GM19240 (cell line): ENCODE results near the gene SETBP1.

Source experiments
- DNase-seq: peaks from one replicate; pipeline ENCODE4 v3.0.0; 2011; ENCODE audit warnings: low spot score; ENCODE audit not compliant: insufficient read length

SETBP1 gene

DNA sequence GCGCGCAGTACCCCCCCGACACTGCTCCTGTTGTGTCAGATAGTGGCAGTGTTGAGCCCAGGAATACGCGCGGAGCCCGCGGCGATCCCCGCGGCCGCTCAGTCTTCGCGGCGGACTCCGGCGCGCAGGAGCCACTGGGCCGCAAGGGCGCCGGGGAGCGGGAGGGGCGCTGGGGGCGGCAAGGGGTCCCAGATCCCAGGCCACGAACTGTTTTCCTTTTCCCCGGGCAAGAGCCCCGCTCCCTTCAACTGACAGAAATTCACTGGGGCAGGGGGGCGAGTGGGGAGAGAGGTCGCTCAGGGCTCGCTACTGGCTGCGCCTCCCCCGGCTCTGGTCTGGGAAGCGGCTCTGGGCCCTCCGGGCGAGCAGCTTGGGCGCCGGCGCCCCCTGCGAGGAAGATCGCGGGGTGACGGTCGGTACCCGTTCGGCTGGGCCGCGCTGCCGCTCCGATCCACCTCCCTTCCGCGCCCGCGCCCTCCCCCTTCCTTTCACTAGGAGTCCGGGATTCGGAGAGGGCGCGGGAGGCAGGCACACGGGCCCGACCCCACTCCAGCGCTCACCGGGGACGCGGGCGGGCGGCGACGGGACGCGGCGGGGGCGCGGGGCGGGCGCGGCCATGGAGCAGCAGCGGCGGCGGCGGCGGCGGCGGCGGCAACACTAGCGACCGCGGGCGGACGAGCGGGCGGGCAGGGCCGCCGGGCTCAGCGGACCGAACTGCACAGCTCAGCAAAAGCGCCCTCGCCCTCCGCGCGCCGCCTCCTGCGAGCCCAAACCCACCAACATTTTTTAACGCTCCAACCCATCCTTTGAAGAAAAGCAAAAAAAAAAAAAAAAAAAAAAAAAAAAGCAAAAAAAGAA, 1.4 kb upstream of the SETBP1 start:
- peak; percentile 87 for DNase-seq

DNA sequence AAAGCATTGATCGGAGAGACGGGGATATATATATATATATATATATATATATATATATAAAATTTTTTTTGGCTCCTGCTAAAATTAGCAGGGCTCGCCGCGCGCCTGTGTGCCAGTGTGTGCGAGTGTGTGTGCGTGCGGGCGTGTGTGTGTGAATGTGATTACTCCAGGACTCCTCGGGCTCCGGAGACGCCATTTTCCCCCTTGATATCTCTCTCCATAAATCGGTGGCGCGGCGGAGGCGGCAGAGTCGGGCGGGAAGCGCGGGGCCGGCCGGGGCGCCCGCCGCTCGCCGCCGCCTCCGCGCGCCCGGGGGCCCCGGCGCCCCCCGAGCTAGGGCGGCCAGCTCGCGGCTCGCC, 795 bp upstream of the SETBP1 start:
- peak; percentile 25 for DNase-seq

DNA sequence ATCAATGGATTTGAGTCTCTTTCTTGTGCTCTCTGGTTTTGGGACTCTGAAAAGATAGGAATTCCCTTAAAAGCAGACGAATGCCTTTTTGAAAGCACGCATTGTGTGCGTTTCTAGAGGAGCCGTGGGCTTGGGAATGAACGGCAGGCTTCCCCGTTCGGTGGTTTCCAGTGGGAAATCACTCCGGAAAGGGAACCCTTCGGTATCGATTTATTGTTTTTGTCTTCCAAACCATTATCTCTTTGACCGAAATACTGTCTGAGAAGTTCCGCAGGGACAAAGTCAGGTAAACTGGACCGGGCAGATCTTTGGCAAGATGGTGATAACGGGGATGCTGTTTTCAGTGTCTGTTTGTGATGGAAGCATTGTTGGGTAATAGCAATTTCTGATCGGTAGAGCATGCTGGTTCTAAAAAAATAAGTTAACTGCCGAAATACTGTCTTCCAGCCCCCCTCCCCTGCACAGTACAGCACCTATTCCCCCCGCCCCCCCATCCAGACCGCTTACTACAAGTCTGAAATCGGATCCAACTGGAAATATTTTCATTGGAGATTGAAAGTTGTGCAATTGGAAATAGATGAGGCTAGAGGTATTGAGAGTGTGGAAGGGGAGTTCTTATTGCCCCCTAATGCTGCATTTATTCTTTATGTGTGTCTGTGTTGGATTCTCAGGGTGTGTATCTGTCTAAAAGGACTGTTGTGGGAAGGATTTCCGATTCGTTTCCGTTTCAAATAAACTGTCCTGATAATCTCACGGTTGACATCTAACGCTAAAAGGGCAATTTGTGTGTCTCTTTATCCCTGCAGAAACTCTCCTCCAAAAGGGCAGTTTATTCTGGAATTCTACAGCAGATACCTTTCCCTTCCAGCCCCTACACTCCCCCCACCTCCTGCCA, 635 bp downstream of the SETBP1 start:
- peak; percentile 16 for DNase-seq

DNA sequence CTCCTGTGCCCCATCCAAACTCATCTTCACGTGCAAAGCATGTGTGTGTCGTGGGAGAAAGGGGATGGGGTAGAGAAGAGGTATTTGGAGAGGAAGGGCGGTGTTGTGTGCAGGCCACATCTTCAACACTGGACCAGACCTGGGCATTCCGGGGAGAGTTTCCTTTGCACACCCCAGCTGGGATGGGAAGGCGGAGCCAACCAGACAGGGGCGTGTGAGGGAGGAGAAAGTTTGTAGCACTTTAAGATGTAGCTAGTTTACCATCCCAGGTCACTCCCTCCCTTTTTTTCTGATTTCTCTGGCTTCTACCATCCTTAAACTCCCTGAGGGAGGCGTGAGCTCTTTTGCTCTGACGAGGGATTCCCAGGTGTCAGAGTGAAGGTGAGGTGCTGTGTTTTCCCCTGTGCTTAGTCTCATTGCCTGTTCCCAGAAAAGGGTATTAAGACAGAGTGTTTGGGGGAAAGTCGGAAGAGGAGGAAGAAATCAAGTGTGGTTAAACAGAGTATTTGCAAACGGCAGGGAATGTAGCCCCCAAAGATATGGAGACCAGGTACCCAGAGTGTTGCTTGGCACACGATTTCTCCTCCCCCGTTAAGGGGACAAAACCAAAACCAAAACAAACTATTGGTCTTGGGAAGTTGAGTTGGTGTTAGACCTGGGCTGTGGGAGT, 1.6 kb downstream of the SETBP1 start:
- peak; percentile 15 for DNase-seq

DNA sequence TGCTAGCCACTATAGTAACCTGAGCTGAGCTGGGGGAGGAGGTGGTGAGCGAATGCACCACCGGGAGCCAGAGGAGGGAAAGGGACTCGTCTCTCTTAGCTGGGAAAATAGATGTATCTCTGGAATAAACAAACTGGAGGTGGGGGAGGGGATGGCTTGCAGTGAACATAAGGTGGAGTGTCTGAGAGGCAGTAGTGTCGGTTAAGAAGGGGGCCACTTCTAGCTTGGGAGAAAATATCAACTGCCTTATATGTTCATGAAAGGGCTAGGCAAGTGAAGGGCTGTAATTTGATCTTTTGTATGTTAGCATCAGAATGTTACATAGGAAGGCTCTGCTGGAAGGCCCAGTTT, 2.2 kb downstream of the SETBP1 start:
- DNase-seq = no peak

DNA sequence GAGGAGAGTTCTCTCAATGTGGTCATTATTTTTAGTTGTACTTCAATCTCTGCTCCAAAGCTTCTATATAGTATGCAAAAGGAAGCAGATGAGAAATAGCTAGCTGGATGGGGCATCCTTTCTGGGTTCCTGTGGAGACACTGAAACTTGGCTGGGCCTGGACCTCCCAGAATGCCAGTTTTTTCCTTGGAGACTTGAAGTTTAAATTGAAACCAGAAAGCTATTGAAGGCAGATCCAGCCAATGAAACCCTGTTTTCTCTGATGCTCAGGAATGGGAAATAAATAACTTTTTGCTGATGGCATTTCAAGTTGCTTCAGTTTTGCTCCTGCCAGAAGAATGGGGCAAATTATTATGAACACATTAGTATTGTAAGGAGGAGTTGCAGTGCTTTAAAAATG, 2.9 kb downstream of the SETBP1 start:
- no peak for DNase-seq

DNA sequence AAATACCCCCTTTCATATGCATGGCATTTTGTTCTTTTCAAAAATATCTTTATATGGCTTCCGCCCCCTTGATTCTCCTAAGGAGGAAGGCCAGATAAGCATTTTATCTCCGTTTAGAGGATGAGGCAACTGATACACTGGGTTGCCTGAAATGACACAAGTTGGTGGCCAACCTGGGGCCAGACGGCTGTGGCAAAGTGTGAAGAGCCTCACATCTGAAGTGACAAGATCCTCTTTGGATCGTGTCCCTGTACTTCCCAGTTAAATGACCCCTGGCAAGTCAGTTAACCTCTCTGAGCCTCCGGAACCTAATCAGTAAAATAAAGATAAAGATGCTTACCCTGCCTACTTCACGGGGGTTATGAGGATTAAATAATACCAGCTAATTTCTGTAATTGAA, 4.6 kb downstream of the SETBP1 start:
- no peak for DNase-seq

DNA sequence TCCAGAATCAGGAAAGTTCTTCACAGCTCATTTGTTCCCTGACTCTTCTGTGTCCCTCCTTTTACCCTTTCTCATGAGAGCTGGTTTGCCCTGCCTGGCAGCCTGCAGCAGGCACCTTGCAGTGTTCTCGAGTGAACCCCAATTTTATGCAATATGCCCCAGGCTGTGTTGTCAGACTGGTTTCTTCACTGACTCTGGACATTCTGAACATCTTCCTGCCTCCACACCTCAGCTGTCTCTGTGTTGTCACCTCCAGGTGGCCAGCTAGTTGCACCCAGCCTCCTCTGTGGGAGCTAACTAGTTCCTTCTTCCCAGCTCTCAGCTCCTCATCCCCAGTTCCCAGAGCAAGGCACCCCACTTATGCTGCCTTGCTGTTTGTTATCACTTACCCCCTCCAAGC, 5.5 kb downstream of the SETBP1 start:
- DNase-seq = no peak

DNA sequence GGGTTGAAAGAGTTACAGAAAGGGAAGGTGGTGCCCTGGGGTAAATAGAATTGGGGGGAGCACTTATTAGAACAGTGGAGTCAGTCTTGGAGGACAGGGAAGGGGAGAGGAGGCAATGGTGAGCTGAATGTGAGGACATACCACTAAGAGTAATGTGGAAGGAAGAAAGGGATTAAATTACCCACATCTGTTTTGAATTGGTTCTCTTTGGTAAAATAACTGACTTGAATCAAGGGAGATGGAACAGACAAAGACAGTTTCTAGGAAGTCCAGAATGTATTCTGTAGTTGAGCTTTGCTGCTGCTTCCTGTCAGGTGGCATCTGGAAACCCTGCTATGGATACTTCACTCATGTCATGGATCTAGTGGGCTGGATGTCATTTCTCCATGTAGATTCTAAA, 6.7 kb downstream of the SETBP1 start:
- no peak for DNase-seq

DNA sequence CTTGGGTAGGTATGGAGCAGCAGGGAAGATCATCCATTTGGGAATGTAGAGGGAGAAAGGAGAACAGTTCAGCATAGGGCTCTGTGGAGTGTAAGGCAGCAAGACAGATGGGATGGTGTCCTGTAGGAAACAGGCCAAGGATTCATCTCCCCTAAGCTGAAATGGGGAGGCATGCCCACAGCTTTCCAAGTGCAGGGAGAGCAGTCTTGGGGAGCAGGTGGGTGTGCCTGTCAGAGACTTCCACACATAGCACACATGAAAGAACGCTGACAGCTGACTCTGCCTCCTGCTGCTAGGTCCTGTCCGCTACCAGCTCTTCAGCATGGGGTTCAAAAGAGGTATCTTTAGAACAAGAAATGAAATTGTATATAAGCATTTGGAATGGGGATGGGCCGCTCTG, 9.0 kb downstream of the SETBP1 start:
- no peak for DNase-seq

DNA sequence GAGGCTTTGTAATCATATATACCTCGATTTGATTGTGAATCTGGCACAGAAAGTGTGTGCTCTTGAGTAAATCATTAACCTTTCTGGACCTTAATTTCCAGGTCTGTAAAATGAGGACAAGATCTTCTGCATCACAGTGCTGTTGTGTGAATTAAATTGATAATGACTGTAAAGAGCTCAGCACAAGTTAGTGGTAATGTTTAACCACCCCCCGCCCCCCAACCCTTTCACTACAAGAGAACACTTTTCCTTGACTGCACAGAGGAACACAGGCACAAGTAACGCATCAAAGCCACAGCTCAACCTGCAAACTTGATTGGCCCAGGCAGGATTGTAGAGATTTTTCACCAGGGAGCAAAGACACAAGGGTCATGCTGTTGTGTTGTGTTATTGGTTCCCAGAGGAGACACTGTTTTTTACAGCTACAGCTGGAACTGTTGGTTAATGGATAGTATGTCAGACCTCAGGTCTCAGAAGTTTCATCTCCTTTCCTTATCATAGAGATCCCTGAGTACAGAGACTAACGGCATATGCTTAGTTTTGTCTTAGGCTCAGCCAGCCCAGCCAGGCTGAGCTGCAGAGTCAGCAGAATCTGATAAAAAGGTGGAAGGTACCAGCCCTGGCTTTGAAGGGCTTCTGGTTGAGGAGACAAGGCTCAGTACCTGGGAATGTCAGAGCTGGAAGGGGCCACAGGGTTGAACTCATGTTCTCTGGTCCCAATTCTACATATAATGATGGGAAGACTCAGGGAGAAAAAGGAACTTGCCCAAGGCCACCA, 10.6 kb downstream of the SETBP1 start:
- no peak for DNase-seq

DNA sequence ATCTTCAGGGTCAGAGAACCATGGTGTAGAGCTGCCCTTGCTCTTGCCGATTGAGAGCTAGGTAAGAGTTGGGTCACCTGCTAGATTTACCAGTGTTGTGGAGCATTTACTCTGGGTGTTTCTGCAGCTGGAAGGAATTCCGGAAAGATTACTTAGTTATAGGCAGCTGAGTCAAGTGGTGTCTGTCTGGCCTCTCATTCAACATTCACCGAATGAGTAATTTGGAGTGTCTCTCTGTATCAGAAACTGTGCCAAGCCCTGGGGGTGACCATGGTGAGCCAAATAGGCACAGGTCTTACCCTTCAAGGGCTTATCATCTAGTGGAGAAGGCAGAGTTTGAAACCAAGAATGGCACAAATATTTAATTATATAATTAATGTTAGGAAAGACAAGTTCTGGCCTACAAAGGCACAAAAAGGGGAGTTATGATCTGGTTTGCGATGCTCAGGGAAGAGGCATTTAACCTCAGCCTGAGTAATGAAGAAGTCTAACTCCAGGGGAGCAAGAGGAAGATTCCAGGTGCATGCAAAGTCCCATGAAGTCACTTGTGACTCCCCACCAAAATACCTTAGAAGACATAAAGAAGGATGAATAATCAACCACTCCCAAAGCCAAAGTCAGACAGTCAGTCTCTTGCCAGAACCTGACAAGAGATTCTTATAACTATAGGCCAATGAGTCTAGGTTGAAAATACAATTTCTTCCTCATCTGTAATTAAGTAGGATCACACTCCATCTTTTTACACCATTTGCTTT, 12.5 kb downstream of the SETBP1 start:
- DNase-seq = no peak

DNA sequence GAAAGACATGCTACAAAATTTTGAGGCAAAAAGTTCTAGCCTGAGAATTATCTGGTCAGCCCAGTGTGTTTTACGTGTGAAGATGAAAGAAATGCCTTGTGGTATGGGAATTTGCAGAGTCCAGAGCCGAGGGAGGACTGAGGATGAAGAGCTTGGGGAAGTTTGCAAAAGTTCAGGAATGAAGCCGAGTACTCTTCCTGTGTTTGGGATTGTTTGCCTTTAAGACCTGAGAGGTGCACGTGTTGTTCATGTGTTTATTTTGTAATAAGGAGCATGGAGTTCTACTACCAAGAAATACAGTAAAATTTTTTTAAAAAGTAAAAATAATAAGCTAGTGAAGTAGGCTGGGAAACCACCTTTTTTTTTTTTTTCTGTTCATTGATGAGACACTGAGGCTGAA, 14.8 kb downstream of the SETBP1 start:
- DNase-seq = no peak

DNA sequence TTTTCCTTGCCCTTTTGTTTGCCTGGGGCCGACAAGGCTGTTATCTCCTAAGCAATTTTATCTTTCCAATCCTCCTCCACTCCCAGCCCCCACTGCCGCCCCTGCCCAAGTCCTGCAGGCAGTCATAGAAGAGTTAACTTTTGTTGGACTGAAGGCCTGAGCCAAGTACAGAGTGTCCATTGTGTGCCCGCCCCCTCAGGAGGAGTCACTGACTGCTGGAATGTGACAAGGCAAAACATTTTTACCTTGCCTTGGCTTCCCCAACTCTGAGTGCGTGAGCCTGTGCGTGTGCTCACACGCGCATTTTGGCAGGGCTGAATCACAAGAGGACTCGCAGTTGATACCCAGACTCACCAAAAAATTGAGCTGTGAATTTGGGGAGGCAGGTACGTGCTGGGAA, 16.2 kb downstream of the SETBP1 start:
- DNase-seq = no peak

DNA sequence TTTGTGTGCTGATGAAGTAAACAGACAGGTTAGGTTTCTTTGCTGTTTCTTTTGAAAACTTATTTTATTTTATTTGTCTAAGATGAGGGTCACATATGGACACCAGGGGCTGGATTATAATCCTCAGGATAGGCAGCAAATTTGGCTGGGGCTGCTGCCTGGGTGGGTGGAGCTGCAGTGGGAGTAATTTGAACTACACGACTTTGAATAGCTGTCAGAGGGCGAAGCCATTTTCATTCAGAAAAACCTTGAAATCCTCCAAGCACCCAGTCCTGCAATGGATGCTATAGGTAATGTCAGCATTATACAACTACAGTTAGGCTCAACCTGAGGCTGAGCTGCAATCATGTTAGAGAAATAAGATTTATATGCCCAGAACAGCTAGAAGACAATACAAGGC, 16.6 kb downstream of the SETBP1 start:
- DNase-seq = no peak

DNA sequence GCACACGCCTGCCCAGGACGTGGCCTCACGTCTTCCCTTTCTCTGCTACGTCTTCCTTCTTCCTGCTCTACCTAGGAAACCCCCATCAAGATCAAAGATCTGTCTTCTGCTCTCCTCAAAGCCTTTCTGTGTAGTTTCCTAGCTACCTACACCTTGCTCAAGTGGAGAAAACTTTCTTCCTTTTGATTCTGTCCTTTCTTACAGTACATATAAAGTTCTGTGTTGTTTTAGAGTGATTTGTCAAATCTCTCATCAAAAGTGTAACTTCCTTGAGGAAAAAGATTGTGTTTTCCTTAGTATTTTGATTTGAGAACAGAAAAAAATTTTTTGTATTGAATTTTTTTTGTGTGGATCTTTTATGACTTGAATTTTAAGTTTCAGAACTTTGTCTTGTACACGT, 17.8 kb downstream of the SETBP1 start:
- DNase-seq = no peak

DNA sequence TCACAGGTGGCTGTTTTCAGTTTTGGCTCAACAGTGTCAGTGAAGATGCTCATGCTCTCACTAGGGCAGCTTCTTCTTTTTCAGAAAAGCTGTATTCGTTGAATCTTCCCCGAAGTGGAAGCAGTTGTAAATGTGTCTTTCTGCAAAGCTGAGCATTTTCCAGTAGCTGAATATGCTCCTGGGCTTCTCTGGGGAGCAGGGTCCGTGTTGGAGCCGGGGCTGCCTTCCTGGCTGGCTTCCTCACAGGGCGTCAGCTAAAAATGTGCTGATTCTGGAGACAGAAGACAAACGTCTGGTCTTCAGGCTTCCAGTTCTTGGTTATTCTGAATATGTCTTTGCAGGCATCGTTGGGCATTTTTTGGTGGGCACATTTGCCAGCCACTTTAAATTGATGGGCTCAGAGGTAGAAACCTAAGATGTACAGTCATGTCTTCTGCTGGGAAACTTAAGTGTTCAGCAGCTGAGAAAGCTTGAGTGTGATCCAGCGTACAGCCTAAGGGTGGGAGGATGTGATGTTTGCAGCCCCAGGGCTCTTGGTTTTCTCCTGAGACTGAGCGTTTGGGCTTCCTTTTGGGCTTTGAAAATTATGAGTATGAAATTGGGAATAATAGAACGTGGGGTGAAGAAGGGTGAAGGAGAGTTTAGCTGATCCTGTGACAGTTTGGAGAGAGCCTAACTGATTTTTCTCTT, 19.0 kb downstream of the SETBP1 start:
- no peak for DNase-seq

DNA sequence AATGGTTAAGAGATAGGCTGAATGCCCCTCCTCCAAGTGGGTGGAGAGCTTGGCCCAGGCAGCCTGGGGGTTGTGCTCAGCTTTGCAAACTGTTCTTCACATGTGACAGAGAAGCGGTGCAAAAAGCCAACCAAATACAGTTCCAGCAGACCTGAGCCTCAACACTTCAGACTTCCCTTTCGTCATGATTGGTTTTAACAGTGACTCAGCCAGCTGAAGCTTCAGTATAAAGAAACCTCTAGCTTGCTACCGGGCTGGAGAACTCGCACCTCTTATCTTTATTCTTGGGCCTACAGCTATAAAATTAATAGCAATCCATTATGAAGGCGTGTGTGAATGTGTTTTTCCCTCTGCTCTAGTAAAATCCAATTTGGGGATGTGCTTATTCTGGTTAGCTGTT, 20.0 kb downstream of the SETBP1 start:
- DNase-seq = no peak

DNA sequence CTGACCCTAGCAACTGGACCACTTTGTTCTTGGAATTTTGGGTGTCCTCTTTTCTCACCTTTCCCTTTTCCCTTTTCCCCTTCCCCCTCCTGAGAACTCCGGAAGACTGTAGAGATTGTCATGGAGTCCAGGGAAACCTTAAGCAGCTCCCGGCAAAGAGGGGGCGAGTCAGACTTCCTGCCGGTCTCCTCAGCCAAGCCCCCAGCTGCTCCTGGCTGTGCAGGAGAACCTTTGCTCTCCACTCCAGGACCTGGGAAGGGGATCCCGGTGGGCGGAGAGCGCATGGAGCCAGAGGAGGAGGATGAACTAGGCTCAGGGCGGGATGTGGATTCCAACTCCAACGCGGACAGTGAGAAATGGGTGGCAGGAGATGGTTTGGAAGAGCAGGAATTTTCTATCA, 20.5 kb downstream of the SETBP1 start:
- no peak for DNase-seq

DNA sequence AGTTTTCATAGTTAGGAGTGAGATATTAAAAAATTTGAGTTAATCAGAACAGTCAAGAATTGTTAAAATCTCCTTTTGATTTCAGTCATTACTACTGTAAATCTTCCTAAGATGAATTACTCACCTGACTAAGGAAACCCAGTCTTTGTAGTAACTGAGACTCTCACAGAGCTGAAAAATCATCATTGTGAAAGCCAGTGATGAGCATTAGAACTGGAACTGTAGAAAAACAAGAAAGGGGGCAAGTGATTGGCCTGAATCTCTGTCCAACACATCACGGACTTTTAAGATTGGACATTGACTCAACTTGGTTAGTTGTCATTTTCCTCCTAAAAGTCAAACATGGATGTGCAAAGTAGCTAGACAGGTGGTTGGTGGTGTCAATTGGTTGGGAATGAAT, 21.9 kb downstream of the SETBP1 start:
- no peak for DNase-seq
